T-helper 2 cell (primary cell): Measurements from ENCODE around the gene ZNF608.

Experiments
- DNase-seq, 5 experiments: peaks; one replicate each; pipeline versions ENCODE4 v3.0.0 to v3.0.0-alpha.2; 2012 to 2022

ZNF608 gene

DNA sequence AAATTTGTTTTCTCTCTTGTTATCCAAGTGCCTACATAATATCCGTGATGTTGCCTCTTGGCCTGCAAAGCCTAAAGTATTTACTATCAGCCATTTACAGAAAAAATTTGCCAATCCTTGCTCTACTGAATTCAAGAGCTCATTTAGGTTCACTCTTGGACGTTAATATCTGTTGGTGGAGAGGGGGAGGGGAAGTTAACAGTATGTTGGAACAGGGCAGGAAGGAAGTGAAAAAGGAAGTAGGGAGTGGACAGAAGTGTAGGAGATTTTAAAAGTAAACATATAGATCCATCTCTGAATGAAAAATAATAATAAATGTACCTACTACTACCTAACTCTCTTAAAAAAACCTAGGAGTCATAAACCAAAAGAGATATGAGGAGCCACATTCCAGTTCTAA is 32.8 kb downstream of the ZNF608 start:
- DNase-seq: no peak

DNA sequence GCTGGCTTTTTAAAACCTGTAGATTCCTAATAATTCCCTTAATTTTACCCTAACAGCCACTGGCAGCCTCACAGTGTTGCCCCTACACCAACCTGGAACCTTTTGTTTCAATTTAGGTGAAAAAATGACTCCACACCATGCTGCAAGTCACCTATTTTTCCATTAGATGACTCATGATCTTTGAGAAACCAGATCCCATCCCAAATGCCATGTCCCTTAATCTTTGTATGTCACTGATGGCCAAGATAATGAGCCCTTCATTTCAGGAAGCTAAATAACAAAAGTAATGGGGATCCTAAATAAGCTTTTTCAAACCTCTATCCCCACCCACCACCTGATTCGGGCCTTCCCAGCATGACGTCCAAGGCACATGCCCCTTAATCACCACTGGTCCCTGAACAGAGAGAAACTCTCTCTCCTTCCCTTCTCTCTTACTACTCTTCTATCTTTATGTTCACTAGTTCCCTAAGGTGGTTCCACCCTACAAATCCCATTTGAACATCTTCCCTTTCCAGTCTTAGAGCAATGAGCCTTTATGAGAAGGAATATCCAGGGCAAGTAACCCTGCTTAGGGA is 33.6 kb downstream of the ZNF608 start:
- DNase-seq: no peak

DNA sequence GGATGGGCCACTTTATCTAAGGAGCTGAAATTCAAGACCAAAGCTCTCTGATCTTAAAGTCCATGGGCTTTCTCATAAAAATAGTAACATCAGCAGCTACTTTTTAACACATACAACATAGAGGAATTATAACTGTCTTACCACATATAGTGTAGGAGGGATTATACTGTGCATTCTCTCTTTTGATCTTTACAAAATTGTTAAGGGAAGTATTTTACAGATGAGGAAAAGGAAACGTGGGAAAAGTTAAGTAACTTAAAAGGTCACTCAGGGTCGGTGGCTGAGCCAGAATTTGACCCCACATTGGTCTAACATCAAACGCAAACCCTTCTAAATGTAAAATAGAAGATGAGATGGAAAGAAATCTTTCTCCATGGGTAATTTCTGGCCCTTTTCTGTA is 38.4 kb downstream of the ZNF608 start:
- DNase-seq: no peak

DNA sequence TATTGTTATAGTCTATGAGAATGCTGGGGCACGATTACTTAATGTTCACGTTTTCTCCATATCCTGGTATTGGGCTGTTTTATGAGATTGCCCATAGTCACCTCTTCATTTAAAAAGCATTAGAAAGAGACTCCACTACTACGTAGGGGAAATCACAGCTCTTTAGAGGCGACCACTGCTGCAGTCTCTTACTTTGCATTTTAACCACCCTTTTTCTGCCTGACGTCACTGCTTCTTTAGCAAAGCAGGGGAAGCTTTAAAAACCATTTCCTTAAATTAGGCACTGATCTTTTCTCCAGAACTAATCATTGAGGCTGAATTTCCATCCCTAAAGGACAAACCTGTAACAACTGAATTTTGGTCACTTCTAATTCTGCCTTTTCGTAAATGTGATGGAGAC is 38.9 kb downstream of the ZNF608 start:
- no peak for DNase-seq

DNA sequence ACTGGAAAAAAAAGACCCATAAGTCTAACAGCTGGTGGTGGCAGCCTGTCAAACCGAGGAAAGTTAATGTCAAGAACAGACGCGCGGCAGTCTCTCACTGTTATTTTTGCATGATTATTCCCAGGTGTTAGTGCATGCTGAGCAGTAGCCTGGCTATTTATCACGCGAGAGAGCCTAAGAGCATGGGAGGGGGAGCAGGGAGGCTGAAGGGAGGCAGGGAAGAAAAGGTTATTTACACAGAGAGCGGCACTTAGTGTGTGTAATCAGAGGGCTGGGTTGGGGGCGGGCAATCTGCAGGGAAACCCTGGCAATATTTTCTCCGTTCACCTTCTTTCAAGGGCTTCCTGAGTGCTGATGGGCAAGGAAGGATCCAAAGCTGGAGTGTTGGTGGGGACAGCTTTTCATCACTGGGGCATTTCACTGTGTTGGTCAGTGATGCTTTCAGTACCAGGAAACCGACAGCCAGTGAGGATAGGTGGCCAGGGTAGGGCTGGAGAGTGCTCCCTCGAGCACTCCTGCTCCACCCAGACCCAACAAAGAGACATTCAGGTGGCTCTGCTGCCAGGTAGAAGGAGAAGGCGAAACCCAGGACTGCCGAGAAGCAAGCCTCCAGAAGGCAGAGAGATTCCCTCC is 39.6 kb downstream of the ZNF608 start:
- no peak for DNase-seq

DNA sequence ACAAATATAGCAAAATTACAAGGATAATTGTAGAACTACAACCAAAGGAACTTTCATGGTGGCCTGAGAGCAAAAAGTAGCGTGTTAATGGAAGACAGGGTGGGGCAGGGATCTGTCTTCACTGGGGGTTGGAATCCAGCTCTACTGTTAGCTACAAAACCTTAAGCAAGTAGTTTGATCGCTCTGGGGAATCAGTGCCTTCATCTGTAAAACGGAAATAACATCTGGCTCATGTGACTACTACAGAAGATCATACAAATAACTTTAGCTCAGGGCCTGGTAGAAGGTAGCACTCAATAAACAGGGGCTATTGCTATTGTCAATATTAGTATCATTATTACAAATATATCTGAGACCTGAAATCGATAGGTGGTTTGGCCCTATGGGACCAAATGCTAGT is 40.4 kb downstream of the ZNF608 start:
- DNase-seq: no peak

DNA sequence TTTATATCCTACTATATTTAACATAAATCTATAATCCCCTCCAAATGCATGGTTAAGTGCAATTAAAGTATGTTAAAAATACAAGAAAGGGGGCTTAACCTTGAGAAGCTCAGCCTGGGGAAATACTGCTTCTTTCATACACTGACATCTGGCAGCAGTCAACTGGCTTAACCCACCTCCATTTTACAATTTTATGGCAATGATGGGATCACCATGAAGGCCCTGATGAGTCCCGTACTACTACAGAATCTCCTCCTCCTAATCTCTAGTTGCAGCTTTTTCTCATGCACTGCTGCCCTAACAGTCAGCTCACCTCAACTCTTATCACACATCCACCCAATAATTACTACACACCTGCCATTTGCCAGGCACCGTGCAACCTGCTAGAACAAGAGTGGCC is 40.9 kb downstream of the ZNF608 start:
- DNase-seq: no peak

DNA sequence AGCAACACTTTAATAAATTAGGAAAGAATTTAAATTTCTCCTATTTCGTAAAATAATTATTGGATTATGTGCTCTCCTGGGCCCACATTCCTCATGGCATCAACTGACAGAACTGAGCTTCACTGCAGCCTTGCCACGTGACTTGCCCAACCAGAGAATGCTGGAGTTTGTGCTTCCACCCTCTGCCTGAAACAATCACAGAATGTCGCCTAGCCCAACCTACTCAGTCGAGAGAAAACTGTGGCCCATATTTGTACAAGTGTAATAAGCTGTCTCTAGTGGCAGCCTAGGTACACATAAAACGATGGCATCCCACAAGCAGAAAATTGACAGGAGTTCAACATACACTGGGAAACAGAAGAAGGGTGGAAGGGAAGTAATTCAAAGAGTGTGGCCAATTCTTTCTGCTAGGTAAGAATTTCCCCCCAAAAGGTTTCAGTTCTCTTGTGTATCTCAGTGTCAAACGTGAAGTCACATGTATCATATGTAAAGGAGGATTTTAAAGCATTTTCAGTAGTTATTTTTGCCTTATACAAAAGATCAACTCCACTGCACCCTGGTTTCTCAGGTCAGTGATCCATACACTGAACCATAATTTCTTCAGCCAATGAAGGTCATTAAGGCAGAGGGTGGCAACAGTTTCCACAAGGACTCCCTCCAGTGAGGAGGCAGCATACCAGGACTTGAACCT is 41.7 kb downstream of the ZNF608 start:
- DNase-seq: no peak

DNA sequence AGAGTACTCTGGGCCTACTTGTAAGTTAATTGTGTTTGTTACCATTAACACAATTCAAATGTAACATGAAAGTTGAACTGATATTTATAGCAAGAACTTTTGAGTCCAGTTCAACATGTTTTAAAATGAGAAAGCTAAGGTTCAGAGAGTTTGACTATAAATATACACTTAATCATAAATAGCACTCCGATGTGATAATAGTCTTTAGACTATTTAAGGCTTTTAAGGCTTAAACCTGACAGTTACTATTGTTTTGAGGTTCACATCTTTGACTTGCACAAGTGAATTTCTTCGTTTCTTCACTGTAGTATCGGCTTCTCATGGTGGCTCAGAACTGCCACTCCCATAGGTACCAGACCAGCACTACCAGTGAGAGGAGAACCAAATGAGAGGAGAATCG is 42.4 kb downstream of the ZNF608 start:
- no peak for DNase-seq

DNA sequence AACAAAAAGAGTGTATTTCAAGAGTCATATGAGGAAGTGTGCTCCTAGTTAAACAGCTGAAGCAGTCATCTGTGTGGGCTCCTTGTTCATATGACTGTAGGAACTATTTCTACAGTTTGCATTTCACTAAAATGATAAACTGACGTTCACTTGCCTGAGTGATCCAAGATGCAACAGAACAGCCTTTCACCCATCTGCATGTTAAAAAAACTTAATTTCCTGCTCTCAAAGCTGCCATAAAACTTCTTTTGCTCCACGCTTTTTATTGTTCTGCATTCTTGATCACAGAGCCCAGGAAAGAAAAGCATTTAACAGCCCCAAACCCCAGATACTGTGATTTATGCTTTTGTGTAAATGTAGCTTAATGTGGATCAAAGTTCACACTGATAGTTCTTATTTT is 43.9 kb downstream of the ZNF608 start:
- no peak for DNase-seq

DNA sequence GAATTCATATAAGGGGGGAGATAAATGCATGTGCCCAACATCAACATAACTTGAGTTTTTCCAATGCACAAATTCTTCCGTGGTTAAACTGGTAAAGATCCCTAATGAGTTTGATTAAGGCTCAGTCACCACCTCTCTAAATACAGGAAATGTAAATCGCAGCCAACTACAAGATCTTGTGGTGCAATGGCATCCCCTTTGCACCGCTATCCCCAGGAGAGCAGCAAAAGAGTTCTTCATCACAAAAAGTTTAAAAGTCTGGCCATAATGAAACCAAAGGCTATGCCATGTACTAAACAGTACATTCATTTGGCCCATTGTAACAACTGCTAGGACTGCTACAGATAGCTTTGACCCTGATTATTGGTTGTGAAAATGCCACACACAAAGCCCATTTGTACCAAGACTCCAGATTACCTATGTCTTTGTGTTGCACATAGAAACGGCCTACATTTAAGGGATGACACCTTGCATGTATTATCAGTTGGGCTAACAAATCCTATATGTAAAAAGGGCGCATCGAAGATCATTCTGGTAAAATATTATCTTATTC is 44.5 kb downstream of the ZNF608 start:
- DNase-seq: no peak

DNA sequence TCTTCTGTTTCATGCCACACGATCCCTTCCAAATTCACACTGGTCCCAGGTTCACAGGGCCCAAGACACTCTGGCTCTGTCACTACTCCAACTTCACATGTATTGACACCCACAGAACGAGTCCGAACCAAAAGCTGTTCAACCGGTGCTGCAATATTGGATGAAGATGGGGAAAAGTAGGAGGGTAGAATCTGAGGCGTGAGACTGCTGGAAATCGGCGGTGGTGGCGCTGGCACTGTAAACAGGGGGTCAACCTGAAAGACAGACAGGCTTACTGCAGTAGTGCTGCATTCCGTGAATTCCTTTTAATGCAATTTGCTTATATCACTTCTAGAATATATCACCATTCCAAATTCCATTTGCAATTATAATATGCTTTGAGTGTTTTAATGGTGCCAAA is 45.4 kb downstream of the ZNF608 start:
- DNase-seq: no peak

DNA sequence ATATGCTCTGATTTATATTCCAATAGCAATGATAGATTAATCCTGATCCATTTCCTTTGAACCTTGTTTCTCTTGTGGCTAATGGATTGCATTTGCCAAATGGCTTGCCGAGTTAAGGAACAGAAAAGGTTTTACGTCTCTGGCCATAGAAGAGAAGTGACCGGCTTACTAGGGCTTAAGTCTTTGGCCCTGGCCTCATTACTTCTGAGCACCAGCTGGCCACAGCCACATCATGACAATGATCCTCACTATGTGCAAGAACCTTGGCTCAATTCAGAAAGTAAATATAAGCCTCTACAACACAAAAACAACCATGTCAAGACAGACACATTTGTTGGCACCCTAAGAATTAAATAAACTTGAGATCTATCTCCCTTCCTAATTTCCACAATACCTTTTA is 46.1 kb downstream of the ZNF608 start:
- no peak for DNase-seq

DNA sequence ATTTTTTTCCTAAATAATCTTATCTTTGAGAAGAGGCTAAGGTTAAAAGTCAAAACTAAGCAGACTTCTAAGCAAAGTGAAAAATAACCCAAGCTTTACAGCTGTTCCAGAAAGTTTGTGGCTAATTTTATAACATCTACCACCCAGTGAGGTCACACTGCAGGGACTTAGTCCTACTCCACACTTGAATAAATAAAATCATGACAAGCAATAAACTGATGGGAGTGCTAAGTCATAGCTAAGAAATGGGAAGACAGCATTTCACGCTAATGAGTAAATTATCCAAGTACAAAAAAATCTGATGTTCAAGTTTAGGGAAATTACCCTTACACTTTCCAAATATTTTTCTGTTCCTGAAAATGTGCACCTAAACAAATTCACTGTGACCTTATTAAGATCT is 47.7 kb downstream of the ZNF608 start:
- no peak for DNase-seq

DNA sequence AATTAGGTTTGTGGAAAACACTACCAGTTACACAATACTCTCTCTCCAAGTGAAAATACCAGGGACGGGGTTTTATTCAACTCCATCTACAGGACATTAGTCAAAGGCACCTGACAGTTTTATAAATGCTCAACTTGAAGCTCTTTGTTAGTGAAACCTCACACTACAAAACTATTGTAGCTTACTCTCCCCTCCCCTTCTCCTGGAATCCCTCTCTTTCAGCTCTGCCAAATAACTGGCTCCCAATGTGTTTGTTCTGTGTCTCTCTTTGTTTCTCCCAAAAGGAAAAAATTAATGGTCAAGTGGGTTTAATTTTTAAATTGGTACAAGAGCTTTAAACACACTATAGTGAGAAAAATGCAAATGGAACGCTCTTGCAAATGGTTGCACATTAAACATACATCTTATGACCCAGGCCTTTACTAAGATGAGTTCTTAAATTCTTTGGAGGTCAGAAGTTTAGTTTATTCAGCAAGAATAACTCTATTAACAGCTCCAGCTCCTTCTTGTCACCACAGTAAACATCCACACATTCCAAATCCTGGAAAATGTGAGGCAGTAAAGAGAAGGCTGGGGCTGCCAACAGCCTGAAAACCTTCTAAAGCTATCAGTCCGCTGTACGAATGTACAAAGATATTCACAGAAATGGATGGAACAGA is 48.4 kb downstream of the ZNF608 start:
- no peak for DNase-seq

DNA sequence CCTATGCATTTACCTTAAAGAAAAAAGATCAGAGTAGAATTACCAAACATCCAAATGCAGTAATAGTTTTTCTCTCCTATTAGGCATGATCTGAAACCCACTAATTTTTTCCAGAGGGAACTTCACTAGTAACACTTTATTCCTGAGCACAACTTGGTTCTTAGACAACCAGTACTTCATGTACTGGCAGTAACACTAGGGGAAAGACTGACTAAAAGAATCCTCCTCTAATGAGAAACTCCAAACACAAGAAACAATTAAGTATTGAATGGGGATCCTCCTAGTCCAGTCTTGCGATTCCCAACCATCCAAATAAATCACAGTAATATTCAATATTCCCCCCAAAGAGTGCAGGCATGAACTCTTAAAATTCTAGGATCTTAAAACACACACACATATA is 48.9 kb downstream of the ZNF608 start:
- no peak for DNase-seq

DNA sequence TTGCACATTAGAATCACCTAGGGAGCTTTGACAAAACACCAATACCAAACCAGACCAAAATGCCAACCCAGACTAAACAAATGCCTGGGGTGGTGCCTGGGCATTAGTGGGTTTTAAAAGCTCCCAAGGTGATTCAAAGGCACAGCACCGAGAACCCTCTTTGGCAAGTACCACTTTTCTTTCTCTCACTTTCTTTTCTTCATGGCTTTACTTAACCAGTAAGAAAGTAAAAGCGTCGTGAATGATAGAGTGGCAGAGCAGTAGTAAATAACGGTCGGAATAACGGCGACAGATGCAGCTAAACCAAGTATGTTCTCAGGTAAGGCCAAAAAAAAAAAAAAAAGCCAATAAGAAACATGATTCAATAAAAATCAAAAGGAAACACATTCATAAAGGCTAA is 49.5 kb downstream of the ZNF608 start:
- no peak for DNase-seq
